A549 (cell line): ENCODE data around the gene SLC16A10.

Experiments
- CTCF ChIP-seq: fragments of >200 bp; sonication (Bioruptor Twin); formaldehyde crosslinking; IDR thresholded peaks from 3 replicates; pipeline ENCODE4 v1.5.1; 2016
- EP300 ChIP-seq, 2 experiments: fragments of >200 bp; sonication (Bioruptor Twin); formaldehyde crosslinking; IDR thresholded peaks; 2 replicates in 1 of 2; 3 replicates in 1 of 2; pipeline ENCODE4 v1.6.1; 2016 to 2017

DNA sequence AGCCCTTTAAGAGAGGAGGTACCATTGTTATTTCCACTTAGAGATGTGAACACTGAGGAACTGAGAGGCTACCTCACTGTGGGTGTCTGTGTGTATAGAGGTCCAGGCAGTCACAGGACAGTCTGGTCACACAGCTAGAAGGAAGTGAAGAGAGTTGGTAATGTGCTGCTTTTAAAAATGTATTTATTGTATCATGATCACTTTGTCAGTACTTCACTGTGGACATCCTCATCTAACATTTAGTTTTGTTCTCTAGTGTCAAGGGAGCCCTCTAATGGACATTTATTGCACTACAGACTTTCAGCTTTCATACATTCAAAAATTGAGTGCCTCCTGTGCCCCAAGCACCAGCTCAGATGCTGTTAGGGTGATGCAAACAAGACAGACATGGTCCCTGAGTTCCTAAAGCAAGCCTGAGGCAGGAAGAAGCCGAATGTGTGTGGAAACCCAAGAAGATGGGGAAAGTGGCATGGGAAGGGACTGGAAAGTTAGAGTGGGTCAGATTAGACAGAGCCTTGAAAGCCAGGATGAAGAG is 123.0 kb downstream of the SLC16A10 start:
- TF ChIP-seq EP300 (IDR thresholded peaks at IDR 0.05) (no peak), CTCF (peak; percentile 66)
